ENCODE results near the gene TMEM191C. TPM values are rescaled to one million over a fixed set of nuclear protein-coding genes. Genes with fewer than 3 reads are reported as not detected.
"Not testable (repeated sequence)": the region's sequence is repeated elsewhere in the genome, so short reads cannot be mapped to it uniquely, and the experiment has no call there.

Gene TMEM191C
- total RNA-seq, 5 donors from 2014 or later (not counting 1 experiment from before 2014, with no cell fraction given): 2.6 to 10.3 (median 5.4) TPM

- Histone ChIP-seq H3K4me1 (ENCODE audit: control insufficient read depth in 1 of 2, extremely low read depth in 1 of 2, insufficient read depth in 2 of 2, low read length in 2 of 2) (no peaks in the 10 kb centered on the region), H3K27ac (ENCODE audit: low read length) (no peak overlapping the region), H3K9me3 (no peaks in the 10 kb centered on the region), H3K36me3 (ENCODE audit: control insufficient read depth in 2 of 2, extremely low read depth in 1 of 2, insufficient read depth in 1 of 2, low read length in 1 of 2) (peaks cover 10 to 11% of the 10 kb centered on the region in 2 donors), H3K4me3 (ENCODE audit: control insufficient read depth in 1 of 2, extremely low read depth in 1 of 2, low read length in 1 of 2) (no peak overlapping the region), H3K27me3 (replicated peaks in 1 of 2; ENCODE audit: control insufficient read depth in 2 of 2, extremely low read depth in 1 of 2, insufficient read depth in 2 of 2, low read length in 1 of 2) (no peaks in the 10 kb centered on the region)
- no peaks in the 10 kb centered on the region for H3K27me3 Mint-ChIP-seq
- DNase-seq (peak in 2 of 35 experiments; percentile 1 to 11), ATAC-seq (replicated peaks in 1 of 4) (no peak)
- no peak overlapping the region for H3K4me3 Mint-ChIP-seq
- no peaks in the 10 kb centered on the region for H3K9me3 Mint-ChIP-seq
- ChIA-PET POLR2A (no interaction called here), CTCF (no interaction called here)
- 89% methylated on average over 8 of the region's 19 CpGs for WGBS (ENCODE audit: insufficient coverage)
- no peak overlapping the region for H3K27ac Mint-ChIP-seq
- no peaks in the 10 kb centered on the region for H3K4me1 Mint-ChIP-seq
- peaks cover 7% of the 10 kb centered on the region for H3K36me3 Mint-ChIP-seq
Measured at GRCh38 chr22:21450320-21450831, 16.8 kb upstream of the TMEM191C start.

- Histone ChIP-seq H3K4me1 (ENCODE audit: control insufficient read depth in 1 of 2, extremely low read depth in 1 of 2, insufficient read depth in 2 of 2, low read length in 2 of 2) (no peaks in the 10 kb centered on the region), H3K27me3 (replicated peaks in 1 of 2; ENCODE audit: control insufficient read depth in 2 of 2, extremely low read depth in 1 of 2, insufficient read depth in 2 of 2, low read length in 1 of 2) (no peaks in the 10 kb centered on the region), H3K27ac (ENCODE audit: low read length) (no peak overlapping the region), H3K4me3 (ENCODE audit: control insufficient read depth in 1 of 2, extremely low read depth in 1 of 2, low read length in 1 of 2) (no peak overlapping the region), H3K9me3 (no peaks in the 10 kb centered on the region), H3K36me3 (ENCODE audit: control insufficient read depth in 2 of 2, extremely low read depth in 1 of 2, insufficient read depth in 1 of 2, low read length in 1 of 2) (peaks cover 6 to 11% of the 10 kb centered on the region in 2 donors)
- ATAC-seq (replicated peaks in 1 of 4) (no peak), DNase-seq (peak in 1 of 35 experiments; percentile 7)
- CTCF ChIA-PET: no interaction called here
- 50% methylated on average over 2 of the region's 9 CpGs for WGBS (ENCODE audit: insufficient coverage)
- H3K27ac Mint-ChIP-seq: no peak overlapping the region
- H3K27me3 Mint-ChIP-seq: no peaks in the 10 kb centered on the region
- H3K4me3 Mint-ChIP-seq: no peak overlapping the region
- no peaks in the 10 kb centered on the region for H3K9me3 Mint-ChIP-seq
- POLR2A ChIA-PET: no interaction called here
- peaks cover 7% of the 10 kb centered on the region for H3K36me3 Mint-ChIP-seq
- no peaks in the 10 kb centered on the region for H3K4me1 Mint-ChIP-seq
Measured at GRCh38 chr22:21450858-21451353, 16.3 kb upstream of the TMEM191C start.

- ChIA-PET POLR2A (no interaction called here), CTCF (no interaction called here)
- Mint-ChIP-seq H3K36me3 (no peaks in the 10 kb centered on the region), H3K27ac (no peak overlapping the region), H3K27me3 (no peaks in the 10 kb centered on the region), H3K9me3 (no peaks in the 10 kb centered on the region), H3K4me1 (no peaks in the 10 kb centered on the region), H3K4me3 (no peak overlapping the region)
- ATAC-seq (replicated peaks in 1 of 4) (no peak), DNase-seq (peak in 2 of 35 experiments; percentile 2 to 15)
- 89% methylated on average over 6 of the region's 7 CpGs for WGBS (ENCODE audit: insufficient coverage)
- Histone ChIP-seq H3K9me3 (no peaks in the 10 kb centered on the region), H3K4me3 (ENCODE audit: control insufficient read depth in 1 of 2, extremely low read depth in 1 of 2, low read length in 1 of 2) (no peak overlapping the region), H3K27me3 (replicated peaks in 1 of 2; ENCODE audit: control insufficient read depth in 2 of 2, extremely low read depth in 1 of 2, insufficient read depth in 2 of 2, low read length in 1 of 2) (no peaks in the 10 kb centered on the region), H3K4me1 (ENCODE audit: control insufficient read depth in 1 of 2, extremely low read depth in 1 of 2, insufficient read depth in 2 of 2, low read length in 2 of 2) (no peaks in the 10 kb centered on the region), H3K27ac (ENCODE audit: low read length) (no peak overlapping the region), H3K36me3 (ENCODE audit: control insufficient read depth in 2 of 2, extremely low read depth in 1 of 2, insufficient read depth in 1 of 2, low read length in 1 of 2) (peaks cover 0 to 3% of the 10 kb centered on the region in 2 donors)
Measured at GRCh38 chr22:21451545-21452520, 15.4 kb upstream of the TMEM191C start.

DNA sequence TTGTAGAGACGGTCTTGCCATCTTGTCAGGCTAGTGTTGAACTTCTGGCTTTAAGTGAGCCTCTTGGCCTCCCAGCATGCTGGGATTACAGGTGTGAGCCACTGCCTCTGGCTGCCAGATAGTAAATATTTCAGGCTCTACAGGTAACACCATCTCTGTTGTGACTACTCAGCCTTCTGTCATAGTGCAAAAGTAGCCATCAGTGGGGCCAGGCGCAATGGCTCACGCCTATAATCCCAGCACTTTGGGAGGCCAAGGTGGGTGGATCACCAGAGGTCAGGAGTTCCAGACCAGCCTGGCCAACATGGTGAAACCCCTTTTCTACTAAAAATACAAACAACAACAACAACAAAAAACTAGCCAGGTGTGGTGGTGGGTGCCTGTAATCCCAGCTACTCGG lies 14.5 kb upstream of the TMEM191C start:
- WGBS (ENCODE audit: insufficient coverage): 83% methylated on average over 2 of the region's 4 CpGs
- H3K27me3 ChIP-seq (replicated peaks in 1 of 2; ENCODE audit: control insufficient read depth in 2 of 2, extremely low read depth in 1 of 2, insufficient read depth in 2 of 2, low read length in 1 of 2); ATAC-seq (replicated peaks in 1 of 4); CTCF ChIA-PET; H3K27ac ChIP-seq (ENCODE audit: low read length); H3K27ac Mint-ChIP-seq; H3K36me3 Mint-ChIP-seq; H3K27me3 Mint-ChIP-seq; H3K4me3 ChIP-seq (ENCODE audit: control insufficient read depth in 1 of 2, extremely low read depth in 1 of 2, low read length in 1 of 2); H3K36me3 ChIP-seq (ENCODE audit: control insufficient read depth in 2 of 2, extremely low read depth in 1 of 2, insufficient read depth in 1 of 2, low read length in 1 of 2); H3K4me1 Mint-ChIP-seq; H3K4me1 ChIP-seq (ENCODE audit: control insufficient read depth in 1 of 2, extremely low read depth in 1 of 2, insufficient read depth in 2 of 2, low read length in 2 of 2); H3K9me3 ChIP-seq; H3K4me3 Mint-ChIP-seq; POLR2A ChIA-PET; H3K9me3 Mint-ChIP-seq: not testable (repeated sequence)
- DNase-seq: peak in 2 of 35 experiments; percentile 2 to 9

DNA sequence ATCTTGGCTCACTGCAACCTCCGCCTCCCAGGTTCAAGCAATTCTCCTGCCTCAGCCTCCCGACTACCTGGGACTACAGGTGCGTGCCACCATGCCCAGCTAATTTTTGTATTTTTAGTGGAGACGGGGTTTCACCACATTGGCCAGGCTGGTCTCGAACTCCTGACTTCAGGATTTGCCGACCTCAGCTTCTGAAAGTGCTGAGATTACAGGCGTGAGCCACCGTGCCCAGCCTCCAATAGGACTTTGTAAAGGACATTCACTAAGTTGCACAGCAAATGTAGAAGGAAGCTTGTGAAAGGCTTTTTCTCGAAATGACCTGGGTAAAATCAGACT lies 12.2 kb upstream of the TMEM191C start:
- H3K4me3 ChIP-seq (ENCODE audit: control insufficient read depth in 1 of 2, extremely low read depth in 1 of 2, low read length in 1 of 2); H3K36me3 ChIP-seq (ENCODE audit: control insufficient read depth in 2 of 2, extremely low read depth in 1 of 2, insufficient read depth in 1 of 2, low read length in 1 of 2); H3K4me1 ChIP-seq (ENCODE audit: control insufficient read depth in 1 of 2, extremely low read depth in 1 of 2, insufficient read depth in 2 of 2, low read length in 2 of 2); POLR2A ChIA-PET; H3K9me3 Mint-ChIP-seq; H3K27me3 Mint-ChIP-seq; H3K27me3 ChIP-seq (replicated peaks in 1 of 2; ENCODE audit: control insufficient read depth in 2 of 2, extremely low read depth in 1 of 2, insufficient read depth in 2 of 2, low read length in 1 of 2); H3K36me3 Mint-ChIP-seq; CTCF ChIA-PET; DNase-seq; H3K4me3 Mint-ChIP-seq; H3K4me1 Mint-ChIP-seq; H3K27ac ChIP-seq (ENCODE audit: low read length); ATAC-seq (replicated peaks in 1 of 4); H3K27ac Mint-ChIP-seq; H3K9me3 ChIP-seq: not testable (repeated sequence)
- 92% methylated on average over 8 of the region's 9 CpGs for WGBS (ENCODE audit: insufficient coverage)

- 95% methylated on average over 19 of the region's 19 CpGs for WGBS (ENCODE audit: insufficient coverage)
- ATAC-seq (replicated peaks in 1 of 4): no peak
- Mint-ChIP-seq H3K36me3 (no peaks in the 10 kb centered on the region), H3K27me3 (no peaks in the 10 kb centered on the region), H3K9me3 (no peaks in the 10 kb centered on the region), H3K4me3 (no peak overlapping the region), H3K4me1 (no peaks in the 10 kb centered on the region), H3K27ac (no peak overlapping the region)
- H3K27ac ChIP-seq (ENCODE audit: low read length): no peak overlapping the region
- ChIA-PET CTCF (no interaction called here), POLR2A (no interaction called here)
- H3K36me3 ChIP-seq (ENCODE audit: control insufficient read depth in 2 of 2, extremely low read depth in 1 of 2, insufficient read depth in 1 of 2, low read length in 1 of 2): no peaks in the 10 kb centered on the region
- no peaks in the 10 kb centered on the region for H3K27me3 ChIP-seq (replicated peaks in 1 of 2; ENCODE audit: control insufficient read depth in 2 of 2, extremely low read depth in 1 of 2, insufficient read depth in 2 of 2, low read length in 1 of 2)
- no peak overlapping the region for H3K4me3 ChIP-seq (ENCODE audit: control insufficient read depth in 1 of 2, extremely low read depth in 1 of 2, low read length in 1 of 2)
- DNase-seq: no peak
- no peaks in the 10 kb centered on the region for H3K4me1 ChIP-seq (ENCODE audit: control insufficient read depth in 1 of 2, extremely low read depth in 1 of 2, insufficient read depth in 2 of 2, low read length in 2 of 2)
- H3K9me3 ChIP-seq: no peaks in the 10 kb centered on the region
Measured at GRCh38 chr22:21455334-21456089, 11.7 kb upstream of the TMEM191C start.

Measured in T-cell (primary cell).